ENCODE results near the gene PTGES2. TPM values are rescaled to one million over a fixed set of nuclear protein-coding genes. Genes with fewer than 3 reads are reported as not detected.

PTGES2 gene
- total RNA-seq, 2 experiments from 2014 or later = 57.2 to 59.9 TPM

DNA sequence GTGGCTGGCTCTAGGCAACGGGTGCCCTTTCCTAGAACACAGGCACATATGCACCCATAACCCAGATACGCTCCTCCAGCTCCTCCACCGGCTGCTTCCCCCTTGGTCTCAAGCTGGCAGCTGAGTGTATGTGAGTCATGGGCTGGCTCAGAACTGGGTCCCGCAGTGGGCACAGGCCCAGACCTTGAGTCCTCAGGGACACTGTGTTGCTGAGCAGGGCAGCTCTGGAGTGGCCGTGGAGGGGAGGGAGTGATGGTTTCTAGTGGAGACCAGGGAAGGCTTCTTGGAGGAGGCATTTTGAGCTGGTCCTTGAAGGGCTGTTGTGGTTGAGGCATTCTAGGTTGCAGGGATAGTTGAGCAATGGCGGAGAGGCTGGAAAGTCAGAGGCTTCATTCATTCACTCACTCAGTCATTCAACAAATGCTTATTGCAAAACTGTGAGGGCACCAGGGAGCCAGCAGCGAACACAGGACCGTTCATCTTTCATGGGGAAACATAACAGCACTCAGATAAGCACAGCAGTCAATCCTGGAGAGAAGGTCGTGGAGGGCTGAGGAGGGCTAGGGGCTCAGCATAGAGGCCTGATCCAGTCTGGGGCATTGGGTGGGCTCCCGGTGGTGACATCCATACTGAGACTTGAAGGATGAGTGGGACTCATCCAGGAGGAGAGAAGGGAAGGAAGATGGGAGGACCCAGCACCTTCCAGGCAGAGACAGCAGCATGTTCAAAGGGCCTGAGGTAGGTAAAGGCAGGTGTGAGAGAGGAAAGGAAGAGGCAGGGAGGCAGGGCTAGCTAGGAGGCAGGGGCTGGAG, 34.9 kb upstream of the PTGES2 start:
- no peak overlapping the region for H3K27ac Mint-ChIP-seq
- peak overlapping the region; percentile 48 for H3K4me3 Mint-ChIP-seq
- POLR2A ChIA-PET = no interaction called here
- no peaks in the 10 kb centered on the region for H3K9me3 Mint-ChIP-seq
- H3K4me1 Mint-ChIP-seq = peaks cover 27% of the 10 kb centered on the region
- DNase-seq = no peak
- no peaks in the 10 kb centered on the region for H3K27me3 Mint-ChIP-seq
- CTCF ChIA-PET = no interaction called here
- H3K36me3 Mint-ChIP-seq (ENCODE audit: low read depth) = peaks cover 26% of the 10 kb centered on the region

DNA sequence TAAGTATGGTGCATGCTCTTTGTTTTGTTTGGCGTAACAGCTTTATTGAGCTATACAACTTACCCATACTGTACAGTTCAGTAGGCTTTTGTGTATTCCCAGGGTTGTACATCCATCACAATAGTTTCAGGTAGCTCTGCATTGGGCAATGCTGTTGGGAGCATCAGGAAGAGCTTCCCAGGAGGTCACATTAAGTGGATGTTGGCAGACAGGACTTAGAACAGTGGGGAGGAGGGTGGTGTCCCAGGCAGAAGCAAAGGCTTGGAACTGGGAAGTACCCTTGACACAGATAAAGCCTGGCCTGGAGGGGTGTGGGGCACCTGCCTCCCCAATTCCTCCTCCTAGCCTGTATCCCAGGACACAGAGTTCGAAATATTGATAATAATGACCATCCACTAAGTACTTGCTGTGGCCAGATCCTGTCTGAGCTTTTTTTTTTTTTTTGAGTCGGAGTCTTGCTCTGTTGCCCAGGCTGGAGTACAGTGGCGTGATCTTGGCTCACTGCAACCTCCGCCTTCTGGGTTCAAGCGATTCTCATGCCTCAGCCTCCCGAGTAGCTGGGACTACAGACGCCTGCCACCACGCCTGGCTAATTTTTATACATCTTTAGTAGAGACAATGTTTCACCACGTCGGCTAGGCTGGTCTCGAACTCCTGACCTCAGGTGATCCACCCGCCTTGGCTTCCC, 33.8 kb upstream of the PTGES2 start:
- Mint-ChIP-seq H3K9me3 (no peaks in the 10 kb centered on the region), H3K4me1 (peaks cover 27% of the 10 kb centered on the region), H3K4me3 (peak overlapping the region; percentile 79), H3K36me3 (ENCODE audit: low read depth) (peaks cover 18% of the 10 kb centered on the region), H3K27me3 (no peaks in the 10 kb centered on the region), H3K27ac (peak overlapping the region; percentile 95)
- CTCF ChIA-PET = interaction anchor here (1.0 to 1.1 kb wide), 2 partner anchors 13 to 28 kb away, joined by 3 read pairs; no protein-coding TSS in a partner anchor
- POLR2A ChIA-PET = no interaction called here
- no peak for DNase-seq

DNA sequence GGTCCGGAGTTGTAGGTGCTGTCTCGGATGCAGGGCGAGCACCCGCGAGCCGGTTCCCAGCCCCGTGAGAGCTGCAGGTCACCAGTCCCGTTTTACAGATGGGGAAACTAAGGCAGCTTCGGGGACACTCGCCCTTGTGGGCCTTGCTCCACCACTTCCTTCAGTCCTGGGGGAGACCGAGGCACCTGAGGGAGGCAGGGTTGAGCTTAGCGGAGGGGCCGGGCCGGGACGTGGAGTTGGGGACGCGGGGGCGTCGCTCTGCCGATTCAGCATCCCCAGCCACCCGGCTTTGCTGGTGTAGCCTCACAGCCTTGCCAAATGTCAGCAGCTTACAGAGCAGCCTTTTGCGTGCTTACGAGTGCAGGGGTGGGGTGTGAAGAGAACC, 33.1 kb upstream of the PTGES2 start:
- DNase-seq = peak; percentile 44
- Mint-ChIP-seq H3K9me3 (no peaks in the 10 kb centered on the region), H3K27ac (peak overlapping the region; percentile 95), H3K4me3 (peak overlapping the region; percentile 79), H3K36me3 (ENCODE audit: low read depth) (peaks cover 14% of the 10 kb centered on the region), H3K4me1 (peaks cover 27% of the 10 kb centered on the region), H3K27me3 (peaks cover 3% of the 10 kb centered on the region)
- ChIA-PET CTCF (interaction anchor here (1.0 to 1.2 kb wide), 3 partner anchors 14 to 29 kb away, joined by 3 read pairs; no protein-coding TSS in a partner anchor), POLR2A (no interaction called here)

DNA sequence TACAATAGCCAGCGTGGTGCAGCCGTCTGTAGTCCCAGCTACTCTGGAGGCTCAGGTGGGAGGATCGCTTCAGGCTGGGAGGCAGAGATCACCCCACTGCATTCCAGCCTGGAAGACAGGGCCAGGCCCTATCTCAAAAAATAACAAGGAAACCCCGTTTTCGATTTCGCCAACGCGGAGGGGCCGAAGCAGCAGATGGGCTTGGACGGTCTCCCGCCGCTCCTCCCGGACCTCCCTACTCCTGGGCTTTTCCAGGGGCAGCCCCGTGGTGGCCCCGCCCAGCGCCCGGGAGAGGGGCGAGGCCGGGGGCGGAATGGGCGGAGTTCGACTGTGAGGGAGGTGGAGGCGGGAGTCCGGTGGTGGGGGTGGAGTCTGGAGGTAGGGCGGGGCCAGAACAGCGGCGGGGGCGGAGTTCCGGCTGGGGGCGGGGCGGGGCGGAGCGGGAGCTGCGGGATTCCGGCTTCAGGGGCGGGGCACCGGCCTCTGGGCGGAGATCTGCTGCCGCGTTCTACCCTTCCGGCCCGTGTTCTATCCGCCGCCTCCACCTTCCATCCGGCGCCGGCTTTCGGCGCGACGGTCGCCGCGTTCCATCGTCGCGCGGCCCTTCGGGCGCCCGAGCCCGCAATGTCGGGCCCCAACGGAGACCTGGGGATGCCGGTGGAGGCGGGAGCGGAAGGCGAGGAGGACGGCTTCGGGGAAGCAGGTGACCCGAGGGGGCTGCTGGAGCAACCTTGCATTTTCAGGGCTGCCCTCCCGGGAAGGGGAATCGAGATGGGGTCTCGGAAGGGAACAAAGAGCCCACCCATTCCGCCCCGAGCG, 32.5 kb upstream of the PTGES2 start, which contains the start of gene BBLN:
TSS of gene BBLN (plus strand) at position 482 of the 819 bp plus-strand sequence. CDS start at position 625, 143 bp downstream.
- DNase-seq = peak; percentile 94
- H3K27me3 Mint-ChIP-seq = peaks cover 4% of the 10 kb centered on the region
- H3K9me3 Mint-ChIP-seq = no peaks in the 10 kb centered on the region
- H3K4me1 Mint-ChIP-seq = peaks cover 27% of the 10 kb centered on the region
- H3K4me3 Mint-ChIP-seq = peak within 1 kb of the TSS; percentile 79
- POLR2A ChIA-PET = no interaction called here
- H3K36me3 Mint-ChIP-seq (ENCODE audit: low read depth) = peaks cover 14% of the 10 kb centered on the region
- H3K27ac Mint-ChIP-seq = peak within 1 kb of the TSS; percentile 95
- CTCF ChIA-PET = interaction anchor here (0.7 to 1.3 kb wide), 7 partner anchors 14 to 83 kb away, joined by 3 to 4 read pairs (median 3); no protein-coding TSS in a partner anchor

DNA sequence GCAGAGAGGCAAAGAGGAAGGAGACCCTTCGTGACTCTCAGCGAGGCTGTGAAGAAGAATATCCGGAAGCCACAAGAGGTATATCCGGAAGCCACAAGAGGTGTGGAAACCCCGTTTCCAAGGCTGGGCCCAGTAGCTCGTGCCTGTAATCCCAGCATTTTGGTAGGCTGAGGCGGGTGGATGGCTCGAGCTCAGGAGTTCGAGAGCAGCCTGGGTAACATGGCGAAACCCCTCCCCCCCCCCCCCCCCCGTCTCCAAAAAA, 31.9 kb upstream of the PTGES2 start:
- H3K4me1 Mint-ChIP-seq = peaks cover 27% of the 10 kb centered on the region
- no peaks in the 10 kb centered on the region for H3K9me3 Mint-ChIP-seq
- H3K36me3 Mint-ChIP-seq (ENCODE audit: low read depth) = peaks cover 11% of the 10 kb centered on the region
- ChIA-PET POLR2A (no interaction called here), CTCF (interaction anchor here (0.7 to 1.3 kb wide), 5 partner anchors 16 to 84 kb away, joined by 3 to 4 read pairs (median 3); no protein-coding TSS in a partner anchor)
- peak overlapping the region; percentile 79 for H3K4me3 Mint-ChIP-seq
- peak overlapping the region; percentile 95 for H3K27ac Mint-ChIP-seq
- DNase-seq = peak; percentile 75
- H3K27me3 Mint-ChIP-seq = peaks cover 4% of the 10 kb centered on the region

DNA sequence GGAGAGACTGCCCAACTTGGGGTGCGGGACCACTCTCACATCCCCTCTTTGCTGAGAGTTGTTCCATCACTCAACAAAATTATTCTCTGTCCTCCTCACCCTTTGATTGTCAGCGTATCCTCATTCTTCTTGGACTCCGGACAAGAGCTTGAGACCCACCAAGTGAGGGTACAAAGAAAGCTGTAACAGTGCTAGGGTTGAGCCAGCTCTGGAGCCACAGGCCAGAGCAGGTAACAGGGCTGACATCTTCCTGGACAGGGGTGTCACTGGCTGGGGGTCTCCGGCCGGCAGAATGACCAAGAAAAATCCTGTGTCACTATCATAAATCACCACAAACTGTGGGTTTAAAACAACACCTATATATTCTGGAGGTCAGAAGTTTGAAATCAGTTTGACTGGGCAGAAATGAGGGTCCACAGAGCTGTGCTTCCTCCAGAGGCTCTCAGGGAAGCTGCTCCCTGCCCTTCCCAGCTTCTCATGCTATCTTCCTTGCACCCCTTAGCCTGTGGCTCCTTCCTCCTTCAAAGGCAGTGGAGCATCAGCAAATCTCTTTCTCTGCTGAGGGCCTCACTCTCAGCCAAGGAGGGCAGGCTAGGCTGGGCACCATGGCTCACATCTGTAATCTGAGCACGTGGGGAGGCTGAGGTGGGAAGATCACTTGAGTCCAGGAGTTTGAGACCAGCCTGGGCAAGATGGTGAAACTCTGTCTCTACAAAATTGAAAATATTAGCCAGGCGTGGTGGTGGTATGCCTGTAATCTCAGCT, 28.4 kb upstream of the PTGES2 start:
- POLR2A ChIA-PET = no interaction called here
- CTCF ChIA-PET = no interaction called here
- Mint-ChIP-seq H3K27ac (peak overlapping the region; percentile 36), H3K4me1 (peaks cover 9% of the 10 kb centered on the region), H3K27me3 (peaks cover 4% of the 10 kb centered on the region), H3K36me3 (ENCODE audit: low read depth) (no peaks in the 10 kb centered on the region), H3K4me3 (no peak overlapping the region), H3K9me3 (no peaks in the 10 kb centered on the region)
- no peak for DNase-seq

DNA sequence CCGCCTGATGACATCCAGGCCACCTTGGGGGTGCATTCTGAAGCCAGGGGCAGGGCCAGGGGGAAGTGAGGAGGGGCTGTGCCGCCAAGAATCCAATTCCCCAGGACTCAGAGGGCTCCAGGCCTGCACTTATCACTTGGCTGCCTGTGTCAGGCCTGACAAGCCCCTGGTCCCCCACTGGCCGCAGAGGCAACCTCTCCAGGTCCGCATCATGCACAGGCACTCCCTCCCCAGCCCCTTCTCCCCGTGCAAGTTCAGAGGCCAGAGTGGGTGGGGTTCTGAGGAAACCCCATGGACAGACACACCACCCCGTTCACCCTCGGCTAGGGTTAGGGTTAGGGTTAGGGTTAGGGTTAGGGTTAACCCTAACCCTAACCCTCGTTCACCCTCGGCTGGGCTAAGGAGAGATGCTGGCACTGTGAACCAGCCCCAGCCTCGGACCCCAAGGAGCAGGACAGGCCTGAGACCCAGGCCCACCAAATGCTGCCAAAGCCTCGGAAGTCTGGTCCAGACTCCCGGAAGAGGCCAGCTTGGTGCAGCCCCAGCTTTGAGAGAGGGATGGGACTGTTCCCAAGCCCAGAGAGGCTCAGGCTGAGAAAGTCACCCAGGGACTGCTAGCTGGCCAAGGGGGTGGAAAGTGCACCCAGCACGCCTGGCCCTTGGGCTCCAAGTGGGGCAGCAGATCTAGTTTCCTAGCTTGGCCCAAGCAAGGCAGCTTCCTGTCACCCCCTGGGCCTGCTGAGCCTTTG, 26.6 kb upstream of the PTGES2 start:
- Mint-ChIP-seq H3K4me3 (no peak overlapping the region), H3K27ac (no peak overlapping the region), H3K27me3 (peaks cover 4% of the 10 kb centered on the region), H3K9me3 (no peaks in the 10 kb centered on the region), H3K4me1 (peaks cover 6% of the 10 kb centered on the region), H3K36me3 (ENCODE audit: low read depth) (no peaks in the 10 kb centered on the region)
- ChIA-PET CTCF (interaction anchor here (0.6 kb wide), 1 partner anchor 95 kb away, joined by 3 read pairs; no protein-coding TSS in a partner anchor), POLR2A (no interaction called here)
- DNase-seq = no peak

DNA sequence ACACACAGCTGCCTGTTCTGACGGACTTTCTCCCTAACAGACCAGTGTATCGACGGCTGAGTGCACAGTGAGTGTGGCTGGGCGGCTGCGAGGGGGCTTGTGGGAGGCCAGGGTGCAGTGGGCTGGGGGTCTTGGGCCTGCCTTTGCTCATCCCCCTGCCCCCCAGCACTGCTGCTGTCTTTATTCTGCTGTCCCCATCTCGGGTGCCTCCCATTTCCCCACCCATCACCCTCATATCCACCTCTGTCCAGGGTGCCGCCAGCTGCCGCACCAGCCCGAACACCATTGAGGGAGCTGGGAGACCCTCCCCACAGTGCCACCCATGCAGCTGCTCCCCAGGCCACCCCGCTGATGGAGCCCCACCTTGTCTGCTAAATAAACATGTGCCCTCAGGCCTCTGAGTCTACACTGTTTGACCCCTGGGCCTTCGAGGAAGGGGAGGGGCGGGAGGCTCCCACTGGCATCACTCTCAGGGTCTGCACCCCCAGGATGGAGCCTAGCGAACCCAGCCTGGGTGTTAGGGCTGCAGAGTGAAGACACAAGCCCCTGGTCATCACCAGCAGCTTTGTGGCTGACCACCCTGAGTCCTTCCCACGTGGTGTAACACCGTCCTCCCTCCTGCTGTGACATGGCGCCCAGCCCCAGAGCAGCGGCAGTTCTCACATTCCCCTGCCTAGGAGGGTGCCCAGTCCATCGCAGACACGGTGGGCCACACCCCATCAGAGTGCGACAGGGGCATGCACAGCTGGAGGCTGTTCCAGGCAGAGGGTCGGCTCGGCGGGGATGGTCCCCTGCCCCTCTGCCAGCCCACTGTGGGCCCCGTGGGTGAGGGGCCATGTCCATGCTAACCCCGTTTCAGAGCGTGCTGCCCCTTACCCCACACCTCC, 25.8 kb upstream of the PTGES2 start:
- Mint-ChIP-seq H3K27me3 (peaks cover 4% of the 10 kb centered on the region), H3K36me3 (ENCODE audit: low read depth) (no peaks in the 10 kb centered on the region), H3K4me3 (no peak overlapping the region), H3K27ac (no peak overlapping the region), H3K9me3 (no peaks in the 10 kb centered on the region), H3K4me1 (peaks cover 4% of the 10 kb centered on the region)
- POLR2A ChIA-PET = no interaction called here
- no peak for DNase-seq
- CTCF ChIA-PET = interaction anchor here (0.6 to 0.8 kb wide), 2 partner anchors 34 to 94 kb away, joined by 3 read pairs; no protein-coding TSS in a partner anchor

DNA sequence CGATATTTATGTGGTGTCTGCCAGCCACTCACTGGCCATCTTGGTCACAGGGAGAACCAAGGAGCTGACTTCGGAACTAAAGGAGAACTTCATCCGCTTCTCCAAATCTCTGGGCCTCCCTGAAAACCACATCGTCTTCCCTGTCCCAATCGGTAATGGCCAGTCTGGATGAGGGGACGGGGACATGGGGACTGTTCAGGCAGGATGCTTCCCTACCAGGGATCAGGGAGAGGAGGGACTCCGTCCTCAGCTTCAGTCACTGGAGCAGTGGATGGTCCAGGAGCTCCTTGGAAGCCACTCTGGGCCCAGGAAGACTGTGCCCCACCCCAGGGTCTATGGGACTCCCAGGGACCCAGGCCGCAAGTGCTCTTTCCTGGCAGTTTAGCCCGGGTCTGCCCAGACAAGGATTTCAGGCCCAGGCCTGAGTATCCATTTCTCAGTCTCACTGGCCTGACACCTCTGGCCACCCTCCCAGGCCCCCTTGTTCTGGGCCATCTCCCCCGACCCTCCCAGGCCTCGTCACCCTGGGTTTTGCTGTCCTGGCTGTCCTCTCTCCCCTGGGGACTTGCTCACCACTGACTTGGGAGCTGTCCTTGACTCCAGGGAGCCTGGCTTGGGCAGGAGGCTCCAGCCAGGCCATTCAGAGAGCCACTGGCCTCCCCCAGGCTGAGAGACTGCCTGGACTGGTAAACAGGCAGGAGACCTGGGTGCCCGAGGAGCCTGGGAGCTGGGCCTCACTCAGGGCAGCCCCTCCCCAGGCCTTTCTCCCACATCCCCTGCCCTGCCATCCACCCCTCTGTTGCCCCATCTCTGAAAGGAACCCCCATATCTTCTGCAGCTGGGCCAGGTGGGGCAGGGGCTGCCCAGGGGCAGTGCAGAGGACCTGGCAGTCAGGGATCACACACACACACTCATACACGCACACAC, 24.9 kb upstream of the PTGES2 start:
- no peaks in the 10 kb centered on the region for H3K36me3 Mint-ChIP-seq (ENCODE audit: low read depth)
- no peak overlapping the region for H3K27ac Mint-ChIP-seq
- no peak for DNase-seq
- no peaks in the 10 kb centered on the region for H3K9me3 Mint-ChIP-seq
- POLR2A ChIA-PET = no interaction called here
- CTCF ChIA-PET = interaction anchor here (0.8 kb wide), 1 partner anchor 33 kb away, joined by 3 read pairs; no protein-coding TSS in a partner anchor
- H3K4me1 Mint-ChIP-seq = peaks cover 4% of the 10 kb centered on the region
- H3K4me3 Mint-ChIP-seq = no peak overlapping the region
- peaks cover 4% of the 10 kb centered on the region for H3K27me3 Mint-ChIP-seq

DNA sequence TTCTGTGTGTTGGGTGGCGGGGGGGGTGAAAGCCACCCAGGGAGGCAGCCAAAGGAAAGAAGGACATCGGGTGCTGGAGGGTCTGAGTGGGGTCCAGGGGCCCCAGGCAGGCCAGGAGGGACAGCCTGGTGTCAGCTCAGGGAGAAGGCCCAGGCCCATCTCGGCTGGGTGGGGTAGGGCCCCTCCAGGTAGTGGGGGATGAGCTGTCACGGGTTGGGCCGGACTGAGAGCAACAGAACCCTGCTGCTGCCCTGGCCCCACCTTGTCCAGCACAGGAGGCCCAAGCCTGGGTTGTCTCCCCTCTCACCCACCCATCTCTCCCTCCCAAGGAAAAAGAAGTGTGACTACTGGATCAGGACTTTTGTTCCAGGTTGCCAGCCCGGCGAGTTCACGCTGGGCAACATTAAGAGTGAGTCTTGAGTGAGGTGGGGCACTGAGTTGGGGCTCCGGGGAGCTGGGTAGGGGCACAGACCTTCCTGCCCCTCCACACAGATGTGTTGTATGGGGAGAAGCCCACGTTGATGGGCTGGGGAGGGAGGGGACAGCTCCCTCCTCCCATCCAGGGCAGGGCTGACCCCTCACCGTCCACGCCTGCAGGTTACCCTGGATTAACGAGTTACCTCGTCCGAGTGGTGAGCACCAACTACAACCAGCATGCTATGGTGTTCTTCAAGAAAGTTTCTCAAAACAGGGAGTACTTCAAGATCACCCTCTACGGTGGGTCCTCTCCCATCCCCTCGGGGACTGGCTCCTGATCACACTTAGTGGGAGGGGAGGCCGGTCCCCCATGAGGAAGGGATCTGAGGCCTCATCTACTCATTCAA, 24.0 kb upstream of the PTGES2 start:
- peaks cover 4% of the 10 kb centered on the region for H3K4me1 Mint-ChIP-seq
- no peaks in the 10 kb centered on the region for H3K36me3 Mint-ChIP-seq (ENCODE audit: low read depth)
- H3K27ac Mint-ChIP-seq = no peak overlapping the region
- CTCF ChIA-PET = interaction anchor here (0.5 to 0.9 kb wide), 2 partner anchors 15 to 26 kb away, joined by 4 read pairs; no protein-coding TSS in a partner anchor
- no peaks in the 10 kb centered on the region for H3K9me3 Mint-ChIP-seq
- no peak for DNase-seq
- H3K27me3 Mint-ChIP-seq = peaks cover 4% of the 10 kb centered on the region
- POLR2A ChIA-PET = no interaction called here
- H3K4me3 Mint-ChIP-seq = no peak overlapping the region

All from activated CD4-positive, alpha-beta T cell treated with anti-CD3 and anti-CD28 coated beads, Interleukin-2, amount 10 ng/mL, durations not matched to agents 7 days and 5 days (primary cell).